AG04450 (cell line): Measurements from ENCODE around the gene SESN2. TPM values are rescaled to one million over a fixed set of nuclear protein-coding genes. Genes with fewer than 3 reads are reported as not detected.

Experiments
- CTCF ChIA-PET: fragments of 300-600, 350-600 bp; formaldehyde crosslinking; extraction: SDS; loops from one replicate; lab custom pipeline; 2022; ENCODE audit warnings: antibody characterized with exemption, inconsistent platforms; lab: Charles Lee
- POLR2A ChIA-PET: fragments of 350-600 bp; formaldehyde crosslinking; extraction: SDS; loops from one replicate; lab custom pipeline; 2021; ENCODE audit warnings: antibody characterized with exemption, inconsistent platforms; lab: Yijun Ruan, JAX
- DNase-seq: peaks from one replicate; pipeline ENCODE4 v3.0.0-alpha.2; 2011; ENCODE audit warnings: low read depth, low spot score
- H3K27ac ChIP-seq: one replicate; pipeline ENCODE4 v1.5.1; 2012; ENCODE audit warnings: low read depth, low read length, control low read depth
- H3K27me3 ChIP-seq: one replicate; pipeline ENCODE4 v1.6.0; 2012; ENCODE audit warnings: low read length; ENCODE audit not compliant: control insufficient read depth, insufficient read depth
- H3K4me3 ChIP-seq: 2 replicates; pipeline ENCODE4 v1.5.1; 2011; ENCODE audit warnings: mild to moderate bottlenecking, low read depth, low read length, control low read depth
- H3K9me3 ChIP-seq: 2 replicates; pipeline ENCODE4 v1.5.1; 2012; ENCODE audit warnings: low read length; ENCODE audit not compliant: control insufficient read depth, insufficient read depth
- polyA plus RNA-seq: library from polyadenylated mRNA; depleted of rRNA; stranded (reverse); fragments of >200 nt; gene quantifications from 2 replicates; pipeline ENCODE4 v1.2.3, GENCODE V29; 2011; rRNA removed
- TF ChIP-seq, protein P1 (sequence below): IDR thresholded peaks from 2 replicates; pipeline ENCODE4 v1.5.1; 2011; ENCODE audit warnings: low read depth, low read length, control low read depth, inconsistent platforms

Gene SESN2
- polyA plus RNA-seq, 1 experiment, result 27.5 TPM

GRCh38 chr1:28329395-28330153 is 70.3 kb downstream of the SESN2 start:
- peak overlapping the region; percentile 85 for H3K4me3 ChIP-seq
- ChIA-PET POLR2A (interaction anchor here (0.6 to 1.7 kb wide), 15 partner anchors 11 to 252 kb away, joined by 3 to 18 read pairs (median 7); partner anchors contain the start of genes PHACTR4 and SESN2), CTCF (interaction anchor here (0.9 to 2.8 kb wide), 4 partner anchors 8 to 81 kb away, joined by 3 to 12 read pairs (median 4); no protein-coding TSS in a partner anchor)
- H3K9me3 ChIP-seq, result no peaks in the 10 kb centered on the region; the same call in 1 of the 2 replicates
- TF ChIP-seq, protein P1, sequence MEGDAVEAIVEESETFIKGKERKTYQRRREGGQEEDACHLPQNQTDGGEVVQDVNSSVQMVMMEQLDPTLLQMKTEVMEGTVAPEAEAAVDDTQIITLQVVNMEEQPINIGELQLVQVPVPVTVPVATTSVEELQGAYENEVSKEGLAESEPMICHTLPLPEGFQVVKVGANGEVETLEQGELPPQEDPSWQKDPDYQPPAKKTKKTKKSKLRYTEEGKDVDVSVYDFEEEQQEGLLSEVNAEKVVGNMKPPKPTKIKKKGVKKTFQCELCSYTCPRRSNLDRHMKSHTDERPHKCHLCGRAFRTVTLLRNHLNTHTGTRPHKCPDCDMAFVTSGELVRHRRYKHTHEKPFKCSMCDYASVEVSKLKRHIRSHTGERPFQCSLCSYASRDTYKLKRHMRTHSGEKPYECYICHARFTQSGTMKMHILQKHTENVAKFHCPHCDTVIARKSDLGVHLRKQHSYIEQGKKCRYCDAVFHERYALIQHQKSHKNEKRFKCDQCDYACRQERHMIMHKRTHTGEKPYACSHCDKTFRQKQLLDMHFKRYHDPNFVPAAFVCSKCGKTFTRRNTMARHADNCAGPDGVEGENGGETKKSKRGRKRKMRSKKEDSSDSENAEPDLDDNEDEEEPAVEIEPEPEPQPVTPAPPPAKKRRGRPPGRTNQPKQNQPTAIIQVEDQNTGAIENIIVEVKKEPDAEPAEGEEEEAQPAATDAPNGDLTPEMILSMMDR, result 0 out of 2 replicates have a peak, but pooled peaks have one; percentile 13
- H3K27ac ChIP-seq, result peak overlapping the region; percentile 86
- no peak for DNase-seq
- H3K27me3 ChIP-seq, result no peaks in the 10 kb centered on the region

Other genes starting within 250 kb of the SESN2 start
- gene EYA3, start 170.9 kb upstream of the SESN2 start, polyA plus RNA-seq, result 15.4 and 17.0 TPM in 2 replicates
- 0.09 and 0.12 TPM in 2 replicates for gene PTAFR, start 82.8 kb upstream of the SESN2 start, polyA plus RNA-seq
- gene DNAJC8, start 26.5 kb upstream of the SESN2 start, polyA plus RNA-seq, result 91.4 and 123 TPM in 2 replicates
- gene ATP5IF1, start 23.4 kb upstream of the SESN2 start, polyA plus RNA-seq, result 151 and 189 TPM in 2 replicates
- 20.1 and 21.2 TPM in 2 replicates for gene MED18, start 69.5 kb downstream of the SESN2 start, polyA plus RNA-seq
- 12.3 and 15.2 TPM in 2 replicates for gene PHACTR4, start 110.2 kb downstream of the SESN2 start, polyA plus RNA-seq
- gene RCC1, start 246.5 kb downstream of the SESN2 start, polyA plus RNA-seq, result 22.4 and 24.0 TPM in 2 replicates